Adrenal gland (tissue), 12 donors: ENCODE results near the gene IMMP2L. TPM values are rescaled to one million over a fixed set of nuclear protein-coding genes. Genes with fewer than 3 reads are reported as not detected.

ENCODE experiments used
- DNase-seq, 7 donors: peaks; one replicate each; pipeline ENCODE4 v3.0.0-alpha.2; 2019 to 2020
- H3K27ac ChIP-seq, 5 donors: fragments of 200-600 bp; sonication (generic) in 4 of 5; 1 replicate in 3 of 5; 2 replicates in 2 of 5; pipeline versions ENCODE4 v1.5.1 to v1.8.0; 2016 to 2020; ENCODE audit warnings: mild to moderate bottlenecking in 1 of 5
- H3K27me3 ChIP-seq: fragments of 200-600 bp; 2 replicates; pipeline ENCODE4 v1.8.0; 2021
- H3K36me3 ChIP-seq, 2 donors: fragments of 200-600 bp; replicated peaks in 1 of 2; 1 replicate in 1 of 2; 2 replicates in 1 of 2; pipeline versions ENCODE4 v1.5.1 to v1.8.0; 2018 to 2022
- H3K4me1 ChIP-seq, 2 donors: fragments of 200-600 bp; replicated peaks in 1 of 2; 1 replicate in 1 of 2; 2 replicates in 1 of 2; pipeline versions ENCODE4 v1.5.1 to v1.8.0; 2018 to 2021
- H3K4me3 ChIP-seq, 4 donors: fragments of 200-600 bp; sonication (generic) in 3 of 4; one replicate each; pipeline ENCODE4 v1.5.1; 2016 to 2018
- H3K9me3 ChIP-seq, 3 donors: fragments of 200-600 bp; sonication (generic) in 1 of 3; replicated peaks in 1 of 3; 1 replicate in 2 of 3; 2 replicates in 1 of 3; pipeline versions ENCODE4 v1.5.1 to v1.8.0; 2016 to 2021
- POLR2A ChIP-seq, 2 donors: fragments of 450-650 bp; IDR thresholded peaks; one replicate each; pipeline ENCODE4 v1.6.1; 2017; ENCODE audit warnings: antibody characterized with exemption in 2 of 2, mild to moderate bottlenecking in 2 of 2, moderate library complexity in 1 of 2
- WGBS, 4 donors: extraction: QIAGEN DNeasy Blood & Tissue Kit in 2 of 4; methylation state at CpG; one replicate each; pipeline versions ENCODE4 v1.1.5 to v1.1.7; 2013 to 2017; 5-methylcytosine and 5-hydroxymethylcytosine counted together
- intact Hi-C, 2 donors: fragments of 100-400 bp; cut with DNase I; formaldehyde crosslinking; loops; one replicate each; pipeline versions ENCODE4 v1.14.1 to v1.15.0; 2022 to 2023
- polyA plus RNA-seq, 3 donors: library from polyadenylated mRNA; stranded (reverse); fragments of 200-250 nt in 2 of 3; fragments of 350-450 nt in 1 of 3; fragmentation: Illumina TruSeq in 1 of 3; extraction: RNeasy Lipid Tissue Mini Kit (QIAGEN cat#74804) in 1 of 3; gene quantifications; one replicate each; pipeline ENCODE4 v1.2.3, GENCODE V29; 2013 to 2014
- total RNA-seq, 9 donors: library from RNA; depleted of rRNA in 4 of 9; stranded (reverse); fragments of >200 nt in 4 of 9; fragments of 120-200 nt in 1 of 9; fragmentation: NEBNext Ultra II Directional in 1 of 9; extraction: Animal tissue kit (Norgen Biotek cat#: 25700) in 1 of 9; gene quantifications; one replicate each; pipeline versions ENCODE4 v1.1.0 to v1.2.4, GENCODE V29; 2013 to 2023
- TF ChIP-seq, protein P1 (sequence below), 6 experiments: fragments of 450-650 bp in 4 of 6; fragments of 200-600 bp in 2 of 6; sonication (generic) in 1 of 6; IDR thresholded peaks; 1 replicate in 5 of 6; 2 replicates in 1 of 6; pipeline versions ENCODE4 v1.5.1 to v1.8.0; 2016 to 2021; ENCODE audit warnings: antibody characterized with exemption in 6 of 6, mild to moderate bottlenecking in 2 of 6, moderate library complexity in 1 of 6
- donor health status: healthy with polysubstance abuse.
- donor health status: Bipolar disorder and iron deficiency.
- donor health status: DM: yes; HTN: yes; CAD: no.
- donor health status: DM: no; HTN: no; CAD: no.
- donor health status: DM: no; HTN: no; CAD: no.
- donor health status: DM: yes; HTN: yes; CAD: no.

IMMP2L gene
- total and polyA plus RNA-seq, 12 donors, result 13.4 to 34.1 (median 25.3) TPM

DNA sequence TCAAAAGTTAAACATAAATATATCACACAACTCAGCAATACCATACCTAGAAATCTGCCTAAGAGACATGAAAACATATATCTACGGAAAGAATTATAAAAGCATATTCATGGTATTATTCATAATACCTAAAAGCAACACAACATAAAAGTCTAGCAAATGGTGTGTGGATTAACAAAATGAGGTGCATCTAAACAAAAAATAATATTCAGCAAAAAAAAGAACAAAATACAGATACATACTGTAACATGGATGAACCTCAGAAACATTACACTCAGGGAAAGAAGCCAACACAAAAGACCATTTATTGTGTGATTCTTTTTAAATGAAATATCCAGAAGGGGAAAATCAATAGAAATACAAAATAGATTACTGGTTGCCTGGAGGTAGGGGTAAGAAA lies 155.0 kb downstream of the IMMP2L start:
- WGBS, 4 donors, result 95 to 97% (median 96%) methylated on average over 1 of the region's 1 CpG
- H3K27me3 ChIP-seq, result no peaks in the 10 kb centered on the region
- no peak for DNase-seq
- H3K9me3 ChIP-seq, result no peaks in the 10 kb centered on the region
- H3K4me1 ChIP-seq, result peaks cover 0 to 5% of the 10 kb centered on the region in 2 donors
- H3K4me3 ChIP-seq, result no peak overlapping the region
- intact Hi-C loops, result no loop called here
- no peak overlapping the region for H3K27ac ChIP-seq
- H3K36me3 ChIP-seq, result no peaks in the 10 kb centered on the region
- TF ChIP-seq, protein P1, sequence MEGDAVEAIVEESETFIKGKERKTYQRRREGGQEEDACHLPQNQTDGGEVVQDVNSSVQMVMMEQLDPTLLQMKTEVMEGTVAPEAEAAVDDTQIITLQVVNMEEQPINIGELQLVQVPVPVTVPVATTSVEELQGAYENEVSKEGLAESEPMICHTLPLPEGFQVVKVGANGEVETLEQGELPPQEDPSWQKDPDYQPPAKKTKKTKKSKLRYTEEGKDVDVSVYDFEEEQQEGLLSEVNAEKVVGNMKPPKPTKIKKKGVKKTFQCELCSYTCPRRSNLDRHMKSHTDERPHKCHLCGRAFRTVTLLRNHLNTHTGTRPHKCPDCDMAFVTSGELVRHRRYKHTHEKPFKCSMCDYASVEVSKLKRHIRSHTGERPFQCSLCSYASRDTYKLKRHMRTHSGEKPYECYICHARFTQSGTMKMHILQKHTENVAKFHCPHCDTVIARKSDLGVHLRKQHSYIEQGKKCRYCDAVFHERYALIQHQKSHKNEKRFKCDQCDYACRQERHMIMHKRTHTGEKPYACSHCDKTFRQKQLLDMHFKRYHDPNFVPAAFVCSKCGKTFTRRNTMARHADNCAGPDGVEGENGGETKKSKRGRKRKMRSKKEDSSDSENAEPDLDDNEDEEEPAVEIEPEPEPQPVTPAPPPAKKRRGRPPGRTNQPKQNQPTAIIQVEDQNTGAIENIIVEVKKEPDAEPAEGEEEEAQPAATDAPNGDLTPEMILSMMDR (IDR thresholded peaks at IDR 0.05), result no peak
- no peak for TF ChIP-seq POLR2A (IDR thresholded peaks at IDR 0.05)

- Histone ChIP-seq H3K4me1 (peaks cover 0 to 5% of the 10 kb centered on the region in 2 donors), H3K27ac (no peak overlapping the region), H3K9me3 (no peaks in the 10 kb centered on the region), H3K4me3 (no peak overlapping the region), H3K27me3 (no peaks in the 10 kb centered on the region), H3K36me3 (no peaks in the 10 kb centered on the region)
- WGBS, 4 donors, result 92 to 95% (median 95%) methylated on average over 1 of the region's 1 CpG
- TF ChIP-seq, protein P1 (IDR thresholded peaks at IDR 0.05), result no peak
- no peak for TF ChIP-seq POLR2A (IDR thresholded peaks at IDR 0.05)
- intact Hi-C loops, result no loop called here
- DNase-seq, result no peak
Measured at GRCh38 chr7:111405621-111406020, 156.7 kb downstream of the IMMP2L start.

GRCh38 chr7:111401516-111401915 lies 160.8 kb downstream of the IMMP2L start:
- Histone ChIP-seq H3K9me3 (no peaks in the 10 kb centered on the region), H3K27me3 (no peaks in the 10 kb centered on the region), H3K4me3 (no peak overlapping the region), H3K36me3 (no peaks in the 10 kb centered on the region), H3K4me1 (no peaks in the 10 kb centered on the region), H3K27ac (no peak overlapping the region)
- intact Hi-C loops, result no loop called here
- TF ChIP-seq POLR2A (IDR thresholded peaks at IDR 0.05), result no peak
- no peak for DNase-seq
- 81 to 92% (median 85%) methylated on average over 3 of the region's 3 CpGs for WGBS, 4 donors

DNA sequence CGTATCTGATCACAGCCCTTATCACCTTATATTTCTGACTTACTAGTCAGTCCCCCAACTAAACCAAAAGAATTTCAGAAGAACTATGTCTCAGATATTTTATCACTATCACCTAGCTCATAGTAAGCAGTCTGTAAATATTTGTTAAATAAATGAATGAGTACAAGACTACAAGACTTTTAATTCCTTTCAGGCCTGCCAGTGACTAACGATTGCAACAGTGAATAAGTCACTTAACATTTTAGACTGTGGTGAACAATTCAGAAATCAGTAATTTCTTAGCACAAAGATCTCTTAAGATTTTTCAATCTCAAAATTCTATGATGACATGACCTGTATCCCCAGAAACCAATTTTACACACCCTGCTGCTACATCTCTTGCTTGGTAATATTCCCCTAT lies 162.2 kb downstream of the IMMP2L start:
- 83 to 92% (median 90%) methylated on average over 2 of the region's 2 CpGs for WGBS, 4 donors
- Histone ChIP-seq H3K27me3 (no peaks in the 10 kb centered on the region), H3K27ac (no peak overlapping the region), H3K4me1 (no peaks in the 10 kb centered on the region), H3K36me3 (no peaks in the 10 kb centered on the region), H3K4me3 (no peak overlapping the region), H3K9me3 (no peaks in the 10 kb centered on the region)
- TF ChIP-seq POLR2A (IDR thresholded peaks at IDR 0.05), result no peak
- TF ChIP-seq, protein P1 (IDR thresholded peaks at IDR 0.05), result no peak
- intact Hi-C loops, result no loop called here
- DNase-seq, result no peak

DNA sequence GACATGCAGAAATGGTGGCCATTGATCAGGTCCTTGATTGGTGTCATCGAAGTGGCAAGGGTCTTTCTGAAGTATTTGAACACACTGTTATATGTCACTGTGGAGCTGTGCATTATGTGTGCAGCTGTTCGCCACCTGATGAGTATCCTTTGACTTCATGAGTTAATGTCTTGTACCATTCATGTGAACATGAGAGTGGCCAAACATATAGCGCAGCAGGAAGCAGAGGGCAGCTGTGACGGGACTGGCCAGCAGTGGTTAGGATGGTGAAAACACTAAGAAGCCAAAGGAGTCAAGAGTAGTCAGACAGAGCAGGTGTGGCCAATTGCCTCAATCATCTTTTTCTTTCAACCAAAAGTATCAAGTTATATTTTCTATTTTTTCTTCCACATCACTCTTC lies 167.4 kb downstream of the IMMP2L start:
- intact Hi-C loops, result no loop called here
- no peak overlapping the region for H3K27ac ChIP-seq
- WGBS, 4 donors, result 95 to 100% (median 98%) methylated on average over 4 of the region's 4 CpGs

More for the DNA sequence above, 167.4 kb downstream of the IMMP2L start:
- Histone ChIP-seq H3K4me3 (no peak overlapping the region), H3K27me3 (no peaks in the 10 kb centered on the region), H3K36me3 (no peaks in the 10 kb centered on the region), H3K4me1 (no peaks in the 10 kb centered on the region), H3K9me3 (no peaks in the 10 kb centered on the region)
- no peak for DNase-seq
- no peak for TF ChIP-seq POLR2A (IDR thresholded peaks at IDR 0.05)
- TF ChIP-seq, protein P1 (IDR thresholded peaks at IDR 0.05), result no peak
